ENCODE data around the gene OR5H14. TPM values are rescaled to one million over a fixed set of nuclear protein-coding genes. Genes with fewer than 3 reads are reported as not detected.

Gene OR5H14
- polyA plus RNA-seq, 1 of the 3 experiments (the other 2 are of a cell fraction): not detected

DNA sequence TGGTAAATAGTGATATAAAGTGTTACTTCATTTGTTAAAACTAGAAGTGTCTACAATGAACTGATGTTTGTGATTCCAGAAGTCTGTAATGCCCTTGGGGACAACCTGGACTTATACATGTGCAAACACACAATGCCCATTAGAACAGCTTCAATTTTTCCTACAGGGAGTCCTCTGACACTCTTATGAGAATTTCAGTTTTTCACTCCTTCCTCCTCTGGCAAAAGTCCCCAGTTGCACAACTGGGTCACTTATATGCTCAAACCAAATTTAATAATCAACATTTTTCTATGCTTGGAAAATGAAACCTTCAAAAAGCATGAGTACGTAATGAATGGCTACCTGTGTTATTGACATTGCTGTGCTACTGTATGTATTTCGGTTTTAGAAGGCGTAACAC, 19.1 kb downstream of the OR5H14 start, which contains the start of gene OR5H15:
Gene OR5H15 (plus strand): TSS at position 301 of the 400 bp plus-strand sequence. CDS start 2,004 bp downstream, outside the sequence.
- H3K9me3 ChIP-seq: no peaks in the 10 kb centered on the region
- no peaks in the 10 kb centered on the region for H4K20me1 ChIP-seq (ENCODE audit: insufficient read depth)
- no peaks in the 10 kb centered on the region for H3K27me3 ChIP-seq (ENCODE audit: insufficient read depth)
- H3K4me1 ChIP-seq (ENCODE audit: control insufficient read depth in 1 of 2, insufficient read depth in 2 of 2, low read depth in 1 of 2, low read length in 1 of 2): no peaks in the 10 kb centered on the region
- no peaks in the 10 kb centered on the region for H3K79me2 ChIP-seq (ENCODE audit: insufficient read depth)
- H3K27ac ChIP-seq (ENCODE audit: low read depth in 2 of 2, low read length in 1 of 2): no peak within 1 kb of the TSS
- no peak for TF ChIP-seq EP300 (IDR thresholded peaks at IDR 0.05; ENCODE audit: borderline replicate concordance in 1 of 2, low read depth in 1 of 2, low read length in 1 of 2)
- no peak for TF ChIP-seq SMC3 (IDR thresholded peaks at IDR 0.05; ENCODE audit: low read depth, low read length)
- TF ChIP-seq CHD2 (IDR thresholded peaks at IDR 0.05; ENCODE audit: low read length, partially characterized antibody): no peak
- TF ChIP-seq, protein P1, sequence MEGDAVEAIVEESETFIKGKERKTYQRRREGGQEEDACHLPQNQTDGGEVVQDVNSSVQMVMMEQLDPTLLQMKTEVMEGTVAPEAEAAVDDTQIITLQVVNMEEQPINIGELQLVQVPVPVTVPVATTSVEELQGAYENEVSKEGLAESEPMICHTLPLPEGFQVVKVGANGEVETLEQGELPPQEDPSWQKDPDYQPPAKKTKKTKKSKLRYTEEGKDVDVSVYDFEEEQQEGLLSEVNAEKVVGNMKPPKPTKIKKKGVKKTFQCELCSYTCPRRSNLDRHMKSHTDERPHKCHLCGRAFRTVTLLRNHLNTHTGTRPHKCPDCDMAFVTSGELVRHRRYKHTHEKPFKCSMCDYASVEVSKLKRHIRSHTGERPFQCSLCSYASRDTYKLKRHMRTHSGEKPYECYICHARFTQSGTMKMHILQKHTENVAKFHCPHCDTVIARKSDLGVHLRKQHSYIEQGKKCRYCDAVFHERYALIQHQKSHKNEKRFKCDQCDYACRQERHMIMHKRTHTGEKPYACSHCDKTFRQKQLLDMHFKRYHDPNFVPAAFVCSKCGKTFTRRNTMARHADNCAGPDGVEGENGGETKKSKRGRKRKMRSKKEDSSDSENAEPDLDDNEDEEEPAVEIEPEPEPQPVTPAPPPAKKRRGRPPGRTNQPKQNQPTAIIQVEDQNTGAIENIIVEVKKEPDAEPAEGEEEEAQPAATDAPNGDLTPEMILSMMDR (IDR thresholded peaks at IDR 0.05): no peak
- WGBS (ENCODE audit: low lambda C conversion rate): 4% methylated on average over 3 of the region's 3 CpGs
- H3K9me2 ChIP-seq: no peaks in the 10 kb centered on the region
- no peak within 1 kb of the TSS for H3K4me2 ChIP-seq
- no peaks in the 10 kb centered on the region for H3F3A ChIP-seq (replicated peaks; ENCODE audit: insufficient read depth)
- ChIA-PET POLR2A (no interaction called here), CTCF (interaction anchor here (1.0 kb wide), 1 partner anchor 72 kb away, joined by 3 read pairs; no protein-coding TSS in a partner anchor)
- no peaks in the 10 kb centered on the region for H3K36me3 ChIP-seq (replicated peaks in 1 of 2; ENCODE audit: control insufficient read depth in 1 of 2, insufficient read depth in 2 of 2, low read length in 1 of 2)
- no peak for DNase-seq
- no peak within 1 kb of the TSS for H3K9ac ChIP-seq
- no peak within 1 kb of the TSS for H3K4me3 ChIP-seq (ENCODE audit: low read depth in 2 of 2, low read length in 1 of 2)
- no peak within 1 kb of the TSS for H2AFZ ChIP-seq (ENCODE audit: low read depth)

DNA sequence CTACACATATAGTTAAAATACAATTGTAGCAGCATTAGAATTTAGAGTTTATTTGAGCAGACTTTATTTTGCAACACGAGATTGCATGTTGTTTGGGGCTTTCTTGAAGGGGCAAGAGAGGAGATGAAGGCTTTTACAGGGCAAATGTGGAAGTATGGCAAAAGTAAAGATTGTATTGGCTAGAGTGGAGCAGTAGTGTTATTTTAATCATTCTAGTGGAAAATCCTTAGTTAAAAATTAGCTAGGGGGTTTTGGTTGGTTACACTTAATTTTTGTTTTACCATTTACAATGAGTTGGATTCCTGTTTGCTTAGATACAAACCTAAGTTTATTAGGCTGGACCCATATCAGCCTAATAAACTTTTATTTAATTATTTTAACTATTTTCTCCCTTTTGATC, 23.8 kb downstream of the OR5H14 start:
- 0% methylated on average over 1 of the region's 1 CpG for WGBS (ENCODE audit: low lambda C conversion rate)
- Histone ChIP-seq H3K27me3 (ENCODE audit: insufficient read depth) (no peaks in the 10 kb centered on the region), H3K9me3 (no peaks in the 10 kb centered on the region), H3K9ac (no peak overlapping the region), H3K4me1 (ENCODE audit: control insufficient read depth in 1 of 2, insufficient read depth in 2 of 2, low read depth in 1 of 2, low read length in 1 of 2) (no peaks in the 10 kb centered on the region), H3K79me2 (ENCODE audit: insufficient read depth) (no peaks in the 10 kb centered on the region), H3K4me3 (ENCODE audit: low read depth in 2 of 2, low read length in 1 of 2) (no peak overlapping the region), H3K27ac (ENCODE audit: low read depth in 2 of 2, low read length in 1 of 2) (no peak overlapping the region), H3K4me2 (no peak overlapping the region), H2AFZ (ENCODE audit: low read depth) (no peak overlapping the region), H3K9me2 (no peaks in the 10 kb centered on the region), H4K20me1 (ENCODE audit: insufficient read depth) (no peaks in the 10 kb centered on the region), H3K36me3 (replicated peaks in 1 of 2; ENCODE audit: control insufficient read depth in 1 of 2, insufficient read depth in 2 of 2, low read length in 1 of 2) (no peaks in the 10 kb centered on the region), H3F3A (replicated peaks; ENCODE audit: insufficient read depth) (no peaks in the 10 kb centered on the region)
- POLR2A ChIA-PET: no interaction called here
- TF ChIP-seq SMC3 (IDR thresholded peaks at IDR 0.05; ENCODE audit: low read depth, low read length) (no peak), RAD21 (IDR thresholded peaks at IDR 0.05; ENCODE audit: low read length) (no peak), FOXM1 (IDR thresholded peaks at IDR 0.05; ENCODE audit: low read depth) (no peak), TAF1 (IDR thresholded peaks at IDR 0.05; ENCODE audit: borderline replicate concordance, low read depth, low read length) (no peak), MXI1 (IDR thresholded peaks at IDR 0.05; ENCODE audit: low read depth, low read length) (no peak), RCOR1 (IDR thresholded peaks at IDR 0.05; ENCODE audit: low read length) (no peak), RFX5 (IDR thresholded peaks at IDR 0.05; ENCODE audit: low read length) (no peak), MEF2A (IDR thresholded peaks at IDR 0.05; ENCODE audit: borderline replicate concordance, low read depth) (no peak), JUND (IDR thresholded peaks at IDR 0.05) (no peak), RXRA (IDR thresholded peaks at IDR 0.05; ENCODE audit: borderline replicate concordance, low read depth) (no peak), FOSL2 (IDR thresholded peaks at IDR 0.05; ENCODE audit: borderline replicate concordance, low read depth) (no peak)
- TF ChIP-seq, protein P2, sequence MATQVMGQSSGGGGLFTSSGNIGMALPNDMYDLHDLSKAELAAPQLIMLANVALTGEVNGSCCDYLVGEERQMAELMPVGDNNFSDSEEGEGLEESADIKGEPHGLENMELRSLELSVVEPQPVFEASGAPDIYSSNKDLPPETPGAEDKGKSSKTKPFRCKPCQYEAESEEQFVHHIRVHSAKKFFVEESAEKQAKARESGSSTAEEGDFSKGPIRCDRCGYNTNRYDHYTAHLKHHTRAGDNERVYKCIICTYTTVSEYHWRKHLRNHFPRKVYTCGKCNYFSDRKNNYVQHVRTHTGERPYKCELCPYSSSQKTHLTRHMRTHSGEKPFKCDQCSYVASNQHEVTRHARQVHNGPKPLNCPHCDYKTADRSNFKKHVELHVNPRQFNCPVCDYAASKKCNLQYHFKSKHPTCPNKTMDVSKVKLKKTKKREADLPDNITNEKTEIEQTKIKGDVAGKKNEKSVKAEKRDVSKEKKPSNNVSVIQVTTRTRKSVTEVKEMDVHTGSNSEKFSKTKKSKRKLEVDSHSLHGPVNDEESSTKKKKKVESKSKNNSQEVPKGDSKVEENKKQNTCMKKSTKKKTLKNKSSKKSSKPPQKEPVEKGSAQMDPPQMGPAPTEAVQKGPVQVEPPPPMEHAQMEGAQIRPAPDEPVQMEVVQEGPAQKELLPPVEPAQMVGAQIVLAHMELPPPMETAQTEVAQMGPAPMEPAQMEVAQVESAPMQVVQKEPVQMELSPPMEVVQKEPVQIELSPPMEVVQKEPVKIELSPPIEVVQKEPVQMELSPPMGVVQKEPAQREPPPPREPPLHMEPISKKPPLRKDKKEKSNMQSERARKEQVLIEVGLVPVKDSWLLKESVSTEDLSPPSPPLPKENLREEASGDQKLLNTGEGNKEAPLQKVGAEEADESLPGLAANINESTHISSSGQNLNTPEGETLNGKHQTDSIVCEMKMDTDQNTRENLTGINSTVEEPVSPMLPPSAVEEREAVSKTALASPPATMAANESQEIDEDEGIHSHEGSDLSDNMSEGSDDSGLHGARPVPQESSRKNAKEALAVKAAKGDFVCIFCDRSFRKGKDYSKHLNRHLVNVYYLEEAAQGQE (IDR thresholded peaks at IDR 0.05; ENCODE audit: low read depth, low read length): no peak
- TF ChIP-seq, protein P3, sequence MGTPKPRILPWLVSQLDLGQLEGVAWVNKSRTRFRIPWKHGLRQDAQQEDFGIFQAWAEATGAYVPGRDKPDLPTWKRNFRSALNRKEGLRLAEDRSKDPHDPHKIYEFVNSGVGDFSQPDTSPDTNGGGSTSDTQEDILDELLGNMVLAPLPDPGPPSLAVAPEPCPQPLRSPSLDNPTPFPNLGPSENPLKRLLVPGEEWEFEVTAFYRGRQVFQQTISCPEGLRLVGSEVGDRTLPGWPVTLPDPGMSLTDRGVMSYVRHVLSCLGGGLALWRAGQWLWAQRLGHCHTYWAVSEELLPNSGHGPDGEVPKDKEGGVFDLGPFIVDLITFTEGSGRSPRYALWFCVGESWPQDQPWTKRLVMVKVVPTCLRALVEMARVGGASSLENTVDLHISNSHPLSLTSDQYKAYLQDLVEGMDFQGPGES (IDR thresholded peaks at IDR 0.05; ENCODE audit: low read depth, low read length): no peak
- TF ChIP-seq, protein P1 (IDR thresholded peaks at IDR 0.05): no peak
- no peak for DNase-seq
- CTCF ChIA-PET: no interaction called here

Data from SK-N-SH (cell line).